A549 (cell line): ENCODE results near the gene CHEK1. TPM values are rescaled to one million over a fixed set of nuclear protein-coding genes. Genes with fewer than 3 reads are reported as not detected.

Experiments used
- ATAC-seq, 2 experiments: fragments of 200-7000 bp in 1 of 2; fragments of >200 bp in 1 of 2; cut with Nextera tagmentation in 1 of 2; cut with Tn5 transposase in 1 of 2; 3 replicates each; pipeline versions ENCODE4 v1.8.0 to v1.9.1; 2018 to 2020; ENCODE audit warnings: mild to moderate bottlenecking in 1 of 2, moderate library complexity in 1 of 2
- CTCF ChIA-PET: fragments of 300-600 bp; sonication (Branson Sonifier 250); formaldehyde crosslinking; extraction: SDS; loops from one replicate; lab custom pipeline; 2021; ENCODE audit warnings: antibody characterized with exemption, inconsistent platforms; lab: Yijun Ruan, JAX
- POLR2A ChIA-PET: fragments of 350-600 bp; formaldehyde crosslinking; extraction: SDS; loops from one replicate; lab custom pipeline; 2021; ENCODE audit warnings: antibody characterized with exemption, inconsistent platforms; lab: Yijun Ruan, JAX
- DNase-seq, 2 experiments: peaks; one replicate each; pipeline versions ENCODE4 v3.0.0 to v3.0.0-alpha.2; 2011 to 2016; ENCODE audit warnings: low read depth in 1 of 2, low spot score in 1 of 2
- FAIRE-seq: peaks from 2 replicates; lab custom pipeline; 2011; peaks lifted over from hg19 to GRCh38; lab: Jason Lieb, UNC
- H3K27ac ChIP-seq, 2 experiments: fragments of >200 bp; sonication (Bioruptor Twin); formaldehyde crosslinking; 3 replicates each; pipeline ENCODE4 v1.5.1; 2016 to 2017
- H3K4me1 ChIP-seq: fragments of >200 bp; sonication (Bioruptor Twin); formaldehyde crosslinking; 3 replicates; pipeline ENCODE4 v1.6.1; 2016
- H3K4me2 ChIP-seq: fragments of >200 bp; sonication (Bioruptor Twin); formaldehyde crosslinking; 3 replicates; pipeline ENCODE4 v1.6.1; 2016
- H3K4me3 ChIP-seq: fragments of >200 bp; sonication (Bioruptor Twin); formaldehyde crosslinking; 3 replicates; pipeline ENCODE4 v1.5.1; 2016
- H3K9me3 ChIP-seq: fragments of >200 bp; sonication (Bioruptor Twin); formaldehyde crosslinking; 3 replicates; pipeline ENCODE4 v1.6.1; 2016
- CBX2 ChIP-seq: fragments of 200-600 bp; sonication (generic); IDR thresholded peaks from 2 replicates; pipeline ENCODE4 v1.6.1; 2016; ENCODE audit warnings: low read depth, mild to moderate bottlenecking, borderline replicate concordance
- CEBPB ChIP-seq, 2 experiments: fragments of >200 bp in 1 of 2; sonication (Bioruptor Twin) in 1 of 2; formaldehyde crosslinking in 1 of 2; IDR thresholded peaks; 2 replicates each; pipeline ENCODE4 v1.6.1; 2012 to 2016
- ESRRA ChIP-seq: fragments of 150-350 bp; IDR thresholded peaks from 2 replicates; pipeline ENCODE4 v1.6.1; 2014; ENCODE audit warnings: mild to moderate bottlenecking, low read length, borderline replicate concordance
- FOSL2 ChIP-seq, 2 experiments: fragments of 450-650 bp in 1 of 2; fragments of >200 bp in 1 of 2; sonication (Bioruptor Twin) in 1 of 2; formaldehyde crosslinking; IDR thresholded peaks; 2 replicates each; pipeline versions ENCODE4 v1.5.0 to v1.6.1; 2016 to 2020; ENCODE audit warnings: mild to moderate bottlenecking in 1 of 2, moderate library complexity in 1 of 2
- HEYL ChIP-seq: fragments of 250-450 bp; sonication (Bioruptor Pico); IDR thresholded peaks from 2 replicates; pipeline ENCODE4 v1.8.0; 2021; ENCODE audit warnings: mild to moderate bottlenecking, moderate library complexity
- JUNB ChIP-seq: fragments of >200 bp; sonication (Bioruptor Twin); formaldehyde crosslinking; IDR thresholded peaks from 2 replicates; pipeline ENCODE4 v1.6.1; 2016
- KDM5A ChIP-seq: fragments of 200-600 bp; sonication (generic); IDR thresholded peaks from 2 replicates; pipeline ENCODE4 v1.6.1; 2016; ENCODE audit warnings: antibody characterized with exemption, mild to moderate bottlenecking
- MAZ ChIP-seq: fragments of 150-350 bp; IDR thresholded peaks from 2 replicates; pipeline ENCODE4 v1.6.1; 2014; ENCODE audit warnings: antibody characterized with exemption, low read depth, low read length, borderline replicate concordance
- NR3C1 ChIP-seq: fragments of >200 bp; sonication (Bioruptor Twin); formaldehyde crosslinking; IDR thresholded peaks from 3 replicates; pipeline ENCODE4 v1.6.1; 2017
- POLR2A ChIP-seq: IDR thresholded peaks from 2 replicates; pipeline ENCODE4 v1.6.1; 2012; ENCODE audit warnings: mild to moderate bottlenecking, low read length
- RAD21 ChIP-seq, 2 experiments: fragments of >200 bp in 1 of 2; sonication (Bioruptor Twin) in 1 of 2; formaldehyde crosslinking in 1 of 2; IDR thresholded peaks in 1 of 2; conservative IDR thresholded peaks in 1 of 2; 2 replicates in 1 of 2; 3 replicates in 1 of 2; pipeline ENCODE4 v1.6.1; 2012 to 2018; ENCODE audit warnings: inconsistent platforms in 1 of 2
- RFX5 ChIP-seq: fragments of 450-650 bp; IDR thresholded peaks from 2 replicates; pipeline ENCODE4 v1.7.1; 2014; ENCODE audit warnings: antibody characterized with exemption, mild to moderate bottlenecking, moderate library complexity
- ZNF302 ChIP-seq: fragments of 250-450 bp; sonication (Bioruptor Pico); IDR thresholded peaks from 2 replicates; pipeline ENCODE4 v1.9.0; 2021; ENCODE audit warnings: inconsistent platforms, mild to moderate bottlenecking, moderate library complexity
- WGBS: methylation state at CpG from one replicate; pipeline ENCODE4 v1.1.6; 2017; ENCODE audit errors: missing lambda C conversion rate; 5-methylcytosine and 5-hydroxymethylcytosine counted together
- polyA plus RNA-seq, 4 experiments: library from polyadenylated mRNA; depleted of rRNA in 3 of 4; stranded (reverse); fragments of >200 nt; fragmentation: RNase III in 1 of 4; extraction: RNeasy Plus Mini Kit Qiagen cat#74134 plus additional on column Dnase treatment in 1 of 4; gene quantifications; 2 replicates in 3 of 4; 3 replicates in 1 of 4; pipeline ENCODE4 v1.2.3, GENCODE V29; 2011 to 2017
- TF ChIP-seq, protein P1 (sequence below): fragments of >200 bp; sonication (Bioruptor Twin); formaldehyde crosslinking; IDR thresholded peaks from 3 replicates; pipeline ENCODE4 v1.6.1; 2016
- TF ChIP-seq, protein P2 (sequence below): fragments of 250-450 bp; sonication (Bioruptor Pico); IDR thresholded peaks from 2 replicates; pipeline ENCODE4 v1.5.0; 2020; ENCODE audit warnings: low read depth, mild to moderate bottlenecking, moderate library complexity
- TF ChIP-seq, protein P3 (sequence below): fragments of 450-650 bp; IDR thresholded peaks from 2 replicates; pipeline ENCODE4 v1.6.1; 2014; ENCODE audit warnings: antibody characterized with exemption
- TF ChIP-seq, protein P4 (sequence below): IDR thresholded peaks from 2 replicates; pipeline ENCODE4 v1.6.1; 2012
- TF ChIP-seq, protein P5 (sequence below): fragments of 150-350 bp; IDR thresholded peaks from 2 replicates; pipeline ENCODE4 v1.6.1; 2014; ENCODE audit warnings: low read depth, mild to moderate bottlenecking, low read length
- TF ChIP-seq, protein P6 (sequence below): IDR thresholded peaks from 2 replicates; pipeline ENCODE4 v1.6.1; 2012
- TF ChIP-seq, protein P7 (sequence below): fragments of >200 bp; sonication (Bioruptor Twin); formaldehyde crosslinking; IDR thresholded peaks from 3 replicates; pipeline ENCODE4 v1.5.1; 2016

Gene CHEK1
- polyA plus RNA-seq, 2 of the 4 experiments (the other 2 are of a cell fraction): 35.2 to 64.5 TPM

DNA sequence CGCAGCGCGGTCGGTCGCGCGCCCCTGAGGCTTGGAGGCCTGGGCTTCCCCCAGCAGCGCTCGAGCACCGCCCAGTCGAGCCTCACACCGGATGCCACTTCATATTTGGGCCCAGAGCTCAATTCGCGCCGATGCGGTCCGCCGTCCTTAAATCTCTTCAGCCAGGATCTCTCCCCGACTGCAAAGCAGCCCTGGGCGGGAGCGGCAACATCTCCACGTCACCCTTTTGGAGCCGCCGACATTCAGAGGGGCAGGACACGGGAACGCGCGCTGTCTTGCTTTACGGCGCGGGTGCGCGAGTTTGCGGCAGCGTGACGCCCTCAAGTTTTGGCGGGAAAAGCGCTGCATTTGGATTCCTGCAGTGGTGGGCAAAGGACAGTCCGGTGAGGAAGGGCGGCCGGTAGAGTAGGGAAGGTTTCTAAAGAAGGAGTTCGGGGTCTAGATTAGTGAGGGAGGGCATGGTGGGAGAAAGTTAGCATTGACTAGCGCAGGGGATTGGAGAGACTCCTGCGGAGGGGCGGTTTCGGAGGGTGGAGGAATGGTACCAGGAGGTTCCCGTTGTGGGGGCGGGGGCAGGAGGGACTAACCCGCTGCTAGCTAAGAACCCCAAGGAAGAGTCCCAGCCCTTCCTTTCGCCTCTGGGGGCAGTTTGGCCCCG lies 796 bp downstream of the CHEK1 start (continued):
- TF ChIP-seq, protein P1, sequence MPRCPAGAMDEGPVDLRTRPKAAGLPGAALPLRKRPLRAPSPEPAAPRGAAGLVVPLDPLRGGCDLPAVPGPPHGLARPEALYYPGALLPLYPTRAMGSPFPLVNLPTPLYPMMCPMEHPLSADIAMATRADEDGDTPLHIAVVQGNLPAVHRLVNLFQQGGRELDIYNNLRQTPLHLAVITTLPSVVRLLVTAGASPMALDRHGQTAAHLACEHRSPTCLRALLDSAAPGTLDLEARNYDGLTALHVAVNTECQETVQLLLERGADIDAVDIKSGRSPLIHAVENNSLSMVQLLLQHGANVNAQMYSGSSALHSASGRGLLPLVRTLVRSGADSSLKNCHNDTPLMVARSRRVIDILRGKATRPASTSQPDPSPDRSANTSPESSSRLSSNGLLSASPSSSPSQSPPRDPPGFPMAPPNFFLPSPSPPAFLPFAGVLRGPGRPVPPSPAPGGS: peak; percentile 68
- TF ChIP-seq, protein P2, sequence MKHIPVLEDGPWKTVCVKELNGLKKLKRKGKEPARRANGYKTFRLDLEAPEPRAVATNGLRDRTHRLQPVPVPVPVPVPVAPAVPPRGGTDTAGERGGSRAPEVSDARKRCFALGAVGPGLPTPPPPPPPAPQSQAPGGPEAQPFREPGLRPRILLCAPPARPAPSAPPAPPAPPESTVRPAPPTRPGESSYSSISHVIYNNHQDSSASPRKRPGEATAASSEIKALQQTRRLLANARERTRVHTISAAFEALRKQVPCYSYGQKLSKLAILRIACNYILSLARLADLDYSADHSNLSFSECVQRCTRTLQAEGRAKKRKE (CRISPR knock-in tag): no peak
- TF ChIP-seq POLR2A (peak; percentile 58), FOSL2 (IDR thresholded peaks at IDR 0.05) (no peak), FOSL2 (CRISPR knock-in tag; IDR thresholded peaks at IDR 0.05) (no peak), NR3C1 (no peak), RAD21 (conservative IDR thresholded peaks at IDR 0.05 in 1 of 2, IDR thresholded peaks at IDR 0.05 in 1 of 2) (no peak), MAZ (no peak), RFX5 (no peak), ESRRA (no peak), KDM5A (peak; percentile 50; the same call in 1 of the 2 replicates), HEYL (no peak), JUNB (no peak)
- TF ChIP-seq, protein P3, sequence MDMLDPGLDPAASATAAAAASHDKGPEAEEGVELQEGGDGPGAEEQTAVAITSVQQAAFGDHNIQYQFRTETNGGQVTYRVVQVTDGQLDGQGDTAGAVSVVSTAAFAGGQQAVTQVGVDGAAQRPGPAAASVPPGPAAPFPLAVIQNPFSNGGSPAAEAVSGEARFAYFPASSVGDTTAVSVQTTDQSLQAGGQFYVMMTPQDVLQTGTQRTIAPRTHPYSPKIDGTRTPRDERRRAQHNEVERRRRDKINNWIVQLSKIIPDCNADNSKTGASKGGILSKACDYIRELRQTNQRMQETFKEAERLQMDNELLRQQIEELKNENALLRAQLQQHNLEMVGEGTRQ: no peak
- TF ChIP-seq, protein P4, sequence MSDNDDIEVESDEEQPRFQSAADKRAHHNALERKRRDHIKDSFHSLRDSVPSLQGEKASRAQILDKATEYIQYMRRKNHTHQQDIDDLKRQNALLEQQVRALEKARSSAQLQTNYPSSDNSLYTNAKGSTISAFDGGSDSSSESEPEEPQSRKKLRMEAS: peak; percentile 83; the same call in 1 of the 2 replicates
- TF ChIP-seq, protein P5, sequence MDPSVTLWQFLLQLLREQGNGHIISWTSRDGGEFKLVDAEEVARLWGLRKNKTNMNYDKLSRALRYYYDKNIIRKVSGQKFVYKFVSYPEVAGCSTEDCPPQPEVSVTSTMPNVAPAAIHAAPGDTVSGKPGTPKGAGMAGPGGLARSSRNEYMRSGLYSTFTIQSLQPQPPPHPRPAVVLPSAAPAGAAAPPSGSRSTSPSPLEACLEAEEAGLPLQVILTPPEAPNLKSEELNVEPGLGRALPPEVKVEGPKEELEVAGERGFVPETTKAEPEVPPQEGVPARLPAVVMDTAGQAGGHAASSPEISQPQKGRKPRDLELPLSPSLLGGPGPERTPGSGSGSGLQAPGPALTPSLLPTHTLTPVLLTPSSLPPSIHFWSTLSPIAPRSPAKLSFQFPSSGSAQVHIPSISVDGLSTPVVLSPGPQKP: no peak
- TF ChIP-seq, protein P6, sequence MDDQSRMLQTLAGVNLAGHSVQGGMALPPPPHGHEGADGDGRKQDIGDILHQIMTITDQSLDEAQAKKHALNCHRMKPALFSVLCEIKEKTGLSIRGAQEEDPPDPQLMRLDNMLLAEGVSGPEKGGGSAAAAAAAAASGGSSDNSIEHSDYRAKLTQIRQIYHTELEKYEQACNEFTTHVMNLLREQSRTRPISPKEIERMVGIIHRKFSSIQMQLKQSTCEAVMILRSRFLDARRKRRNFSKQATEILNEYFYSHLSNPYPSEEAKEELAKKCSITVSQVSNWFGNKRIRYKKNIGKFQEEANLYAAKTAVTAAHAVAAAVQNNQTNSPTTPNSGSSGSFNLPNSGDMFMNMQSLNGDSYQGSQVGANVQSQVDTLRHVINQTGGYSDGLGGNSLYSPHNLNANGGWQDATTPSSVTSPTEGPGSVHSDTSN: no peak

DNA sequence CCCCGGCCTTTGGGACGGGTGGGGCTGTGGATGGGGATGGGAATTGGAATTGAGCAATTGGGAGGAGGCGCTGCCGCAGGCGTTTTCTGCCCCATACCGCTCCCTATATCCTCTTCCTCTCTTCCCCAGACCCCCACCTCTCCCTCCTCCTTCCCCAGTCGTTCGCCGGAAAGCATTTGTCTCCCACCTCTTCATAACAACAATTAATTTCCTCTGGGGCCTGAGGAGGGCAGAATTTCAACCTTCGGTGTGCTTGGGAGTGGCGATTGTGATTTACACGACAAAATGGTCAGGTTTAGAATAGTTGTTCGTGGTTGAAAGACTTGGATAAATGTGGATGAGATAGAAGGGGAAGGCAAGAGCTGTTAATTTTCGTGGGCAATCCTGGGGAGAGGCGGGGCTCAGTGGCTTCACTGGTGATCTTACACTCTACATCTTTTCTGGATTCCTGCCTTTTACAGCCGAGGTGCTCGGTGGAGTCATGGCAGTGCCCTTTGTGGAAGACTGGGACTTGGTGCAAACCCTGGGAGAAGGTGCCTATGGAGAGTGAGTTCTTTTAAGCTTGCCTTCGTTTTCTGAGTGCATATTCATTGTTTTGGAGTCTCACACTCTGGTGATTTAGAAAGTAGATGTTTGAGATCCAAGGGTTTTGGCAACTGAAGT lies 1.5 kb downstream of the CHEK1 start:
- peak; percentile 68 to 90 for DNase-seq
- Histone ChIP-seq H3K4me1 (peaks cover 24% of the 10 kb centered on the region), H3K27ac (peak overlapping the region; percentile 84 to 88), H3K9me3 (no peaks in the 10 kb centered on the region), H3K4me3 (peak overlapping the region; percentile 60), H3K4me2 (peak overlapping the region; percentile 79)
- POLR2A ChIA-PET: interaction anchor here (1.9 kb wide), 1 partner anchor 261 kb away, joined by 5 read pairs; the partner anchor contains the start of gene HYLS1
- peak; percentile 59 to 80 for ATAC-seq
- FAIRE-seq: no peak
- 2% methylated on average over 16 of the region's 18 CpGs for WGBS
- CTCF ChIA-PET: interaction anchor here (0.7 to 1.2 kb wide), 4 partner anchors 18 to 458 kb away, joined by 3 read pairs; no protein-coding TSS in a partner anchor
- peak; percentile 65 to 88; a peak in 3 of 4 replicates for TF ChIP-seq CEBPB (IDR thresholded peaks at IDR 0.05)
- TF ChIP-seq KDM5A: 0 out of 2 replicates have a peak, but pooled peaks have one; percentile 2
- TF ChIP-seq CBX2: no peak
- peak; percentile 52; the same call in 1 of the 2 replicates for TF ChIP-seq MAZ
- peak in 1 of 2 experiments; percentile 7; a peak in 2 of 5 replicates for TF ChIP-seq RAD21 (conservative IDR thresholded peaks at IDR 0.05 in 1 of 2, IDR thresholded peaks at IDR 0.05 in 1 of 2)
- TF ChIP-seq, protein P7, sequence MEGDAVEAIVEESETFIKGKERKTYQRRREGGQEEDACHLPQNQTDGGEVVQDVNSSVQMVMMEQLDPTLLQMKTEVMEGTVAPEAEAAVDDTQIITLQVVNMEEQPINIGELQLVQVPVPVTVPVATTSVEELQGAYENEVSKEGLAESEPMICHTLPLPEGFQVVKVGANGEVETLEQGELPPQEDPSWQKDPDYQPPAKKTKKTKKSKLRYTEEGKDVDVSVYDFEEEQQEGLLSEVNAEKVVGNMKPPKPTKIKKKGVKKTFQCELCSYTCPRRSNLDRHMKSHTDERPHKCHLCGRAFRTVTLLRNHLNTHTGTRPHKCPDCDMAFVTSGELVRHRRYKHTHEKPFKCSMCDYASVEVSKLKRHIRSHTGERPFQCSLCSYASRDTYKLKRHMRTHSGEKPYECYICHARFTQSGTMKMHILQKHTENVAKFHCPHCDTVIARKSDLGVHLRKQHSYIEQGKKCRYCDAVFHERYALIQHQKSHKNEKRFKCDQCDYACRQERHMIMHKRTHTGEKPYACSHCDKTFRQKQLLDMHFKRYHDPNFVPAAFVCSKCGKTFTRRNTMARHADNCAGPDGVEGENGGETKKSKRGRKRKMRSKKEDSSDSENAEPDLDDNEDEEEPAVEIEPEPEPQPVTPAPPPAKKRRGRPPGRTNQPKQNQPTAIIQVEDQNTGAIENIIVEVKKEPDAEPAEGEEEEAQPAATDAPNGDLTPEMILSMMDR: peak; percentile 25; the same call in 2 of the 3 replicates
- no peak for TF ChIP-seq ZNF302 (CRISPR knock-in tag)
